COLO829 (cell line): ENCODE results near the gene PGRMC2.
A peak's percentile ranks its signal among the peaks of the same experiment; 100 is the strongest.

Experiments
- DNase-seq: peaks from one replicate; pipeline ENCODE4 v3.0.0; 2012; ENCODE audit warnings: low spot score

PGRMC2 gene, protein sequence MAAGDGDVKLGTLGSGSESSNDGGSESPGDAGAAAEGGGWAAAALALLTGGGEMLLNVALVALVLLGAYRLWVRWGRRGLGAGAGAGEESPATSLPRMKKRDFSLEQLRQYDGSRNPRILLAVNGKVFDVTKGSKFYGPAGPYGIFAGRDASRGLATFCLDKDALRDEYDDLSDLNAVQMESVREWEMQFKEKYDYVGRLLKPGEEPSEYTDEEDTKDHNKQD

DNA sequence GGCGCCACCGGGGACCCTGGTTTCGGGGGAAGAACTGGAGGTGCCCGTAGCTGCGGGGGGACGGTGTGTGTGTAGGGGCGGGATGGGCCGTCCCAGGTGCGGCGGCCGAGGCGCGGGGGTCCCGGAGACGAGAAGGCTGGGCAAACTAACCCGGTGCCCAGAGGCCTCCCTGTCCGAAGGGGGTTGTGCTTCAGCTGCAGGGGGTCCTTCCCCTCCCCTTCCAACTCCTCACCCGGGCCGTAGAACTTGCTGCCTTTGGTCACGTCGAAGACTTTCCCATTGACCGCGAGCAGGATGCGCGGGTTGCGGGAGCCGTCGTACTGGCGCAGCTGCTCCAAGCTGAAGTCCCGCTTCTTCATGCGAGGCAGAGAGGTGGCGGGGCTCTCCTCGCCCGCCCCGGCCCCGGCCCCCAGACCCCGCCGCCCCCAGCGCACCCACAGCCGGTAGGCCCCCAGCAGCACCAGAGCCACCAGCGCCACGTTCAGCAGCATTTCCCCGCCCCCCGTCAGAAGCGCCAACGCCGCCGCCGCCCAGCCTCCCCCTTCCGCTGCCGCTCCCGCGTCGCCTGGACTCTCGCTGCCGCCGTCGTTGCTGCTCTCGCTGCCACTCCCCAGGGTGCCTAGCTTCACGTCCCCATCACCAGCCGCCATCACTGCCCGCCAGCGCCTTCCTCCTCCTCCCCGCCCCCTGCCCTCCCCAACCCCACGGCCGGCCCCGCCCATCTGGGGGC, at the start of gene PGRMC2:
TSS of gene PGRMC2 (minus strand) at position 673 of the 730 bp plus-strand sequence. CDS start at position 650, 23 bp downstream.
- DNase-seq = no peak

DNA sequence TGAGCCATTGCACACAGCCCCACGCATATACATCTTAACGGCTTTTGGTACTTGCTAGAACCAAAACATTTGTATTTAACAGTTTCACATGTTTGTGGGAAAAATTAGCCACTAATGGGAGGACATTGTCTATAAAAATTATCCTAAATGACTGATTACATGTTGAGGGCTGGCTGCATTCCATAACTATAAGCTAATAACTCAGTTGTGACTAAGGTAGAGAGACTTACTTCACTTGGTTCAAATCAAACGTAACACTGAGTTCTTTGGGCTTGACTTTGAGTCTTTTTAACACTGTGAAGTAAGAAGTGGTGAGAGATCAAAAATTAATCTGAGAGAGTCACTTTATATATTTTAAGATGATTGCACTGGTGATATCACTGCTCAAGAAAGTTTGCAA, 47.9 kb upstream of the PGRMC2 start:
- DNase-seq = no peak

DNA sequence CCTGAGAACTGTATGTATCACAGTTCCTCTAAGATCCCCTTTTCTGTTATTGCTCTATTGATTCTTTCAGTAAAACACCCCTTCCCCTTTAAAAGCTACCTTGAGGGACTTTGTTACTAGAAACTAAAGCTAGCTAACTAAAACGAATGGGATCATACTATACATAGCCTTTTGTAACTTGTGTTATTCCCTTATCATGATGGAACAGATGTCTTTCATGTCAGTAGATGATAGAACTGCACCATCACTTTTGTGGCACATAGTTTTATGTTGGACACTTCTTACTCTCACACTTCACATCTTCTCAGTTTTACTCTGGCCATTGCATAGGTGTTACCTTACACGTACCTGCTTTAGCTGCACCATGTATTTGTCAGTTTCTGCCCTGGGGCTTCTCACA, 46.6 kb upstream of the PGRMC2 start:
- no peak for DNase-seq

DNA sequence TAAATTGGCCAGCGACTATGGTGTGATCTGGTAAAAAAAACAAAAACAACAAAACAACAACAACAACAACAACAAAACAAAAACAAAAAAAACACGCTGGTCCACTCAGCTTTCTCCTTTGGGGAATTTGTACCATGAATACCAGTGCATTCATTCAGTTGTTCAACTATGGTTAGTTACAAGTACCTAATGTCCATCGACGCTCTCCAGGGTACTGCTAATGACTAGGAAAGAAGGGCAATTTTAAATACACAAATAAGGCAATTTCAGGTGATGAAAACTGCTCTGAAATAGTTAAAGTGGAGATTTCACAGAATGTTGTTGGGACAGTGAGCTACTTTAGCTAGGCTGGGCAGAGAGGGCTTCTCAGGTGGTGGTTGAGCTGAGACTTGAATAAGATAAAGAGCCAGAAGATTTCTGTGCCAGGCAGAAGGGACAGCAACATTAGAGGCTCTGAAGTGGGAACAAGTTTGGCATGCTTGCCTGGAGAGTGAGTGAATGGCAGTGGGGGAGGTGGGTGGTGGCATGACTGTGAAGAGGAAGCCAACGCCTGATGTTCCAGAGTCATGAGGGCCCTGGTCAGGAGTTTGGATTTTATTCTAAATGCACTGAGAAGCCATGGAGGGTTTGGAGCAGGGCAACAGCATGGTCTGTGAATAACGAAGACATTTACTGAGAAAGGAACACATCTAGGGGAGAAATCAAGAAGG, 45.9 kb upstream of the PGRMC2 start:
- DNase-seq = no peak

DNA sequence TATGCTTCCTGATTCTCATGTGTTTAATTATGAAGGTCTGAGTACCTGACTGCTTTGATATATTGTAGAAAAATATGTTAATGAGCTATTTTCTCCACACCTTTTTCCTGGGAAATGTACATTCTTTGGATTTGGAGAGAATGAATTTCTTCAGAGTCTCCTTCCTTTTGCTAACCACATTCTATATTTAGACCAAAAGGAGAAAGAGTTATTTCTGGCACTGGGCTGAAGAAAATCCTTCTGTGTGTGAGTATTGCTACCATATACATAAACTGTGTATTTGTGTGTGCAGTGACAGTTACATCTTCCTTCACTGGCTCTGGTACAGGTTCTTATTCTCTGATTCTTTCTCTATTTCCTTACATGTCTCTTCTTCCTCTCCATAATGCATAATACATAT, 44.5 kb upstream of the PGRMC2 start:
- no peak for DNase-seq

DNA sequence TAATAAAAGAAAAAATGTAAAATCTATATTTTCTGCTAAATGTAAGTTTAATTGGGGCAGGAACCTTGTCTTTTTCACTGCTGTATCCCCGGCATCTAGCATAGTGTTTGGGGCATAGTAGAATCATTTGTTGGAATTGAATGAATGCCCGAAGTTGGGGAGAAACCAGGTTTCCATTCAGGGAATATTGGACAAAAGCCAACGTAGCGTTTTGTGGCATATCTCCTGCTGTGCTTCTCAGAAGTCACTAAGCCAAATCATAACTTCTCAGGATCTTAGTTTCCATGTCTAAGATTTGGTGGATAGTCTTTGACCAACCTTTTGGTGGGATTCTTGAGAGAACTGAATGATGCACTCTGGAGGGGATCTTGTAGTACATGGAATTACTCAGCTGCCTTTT, 42.0 kb upstream of the PGRMC2 start:
- no peak for DNase-seq

DNA sequence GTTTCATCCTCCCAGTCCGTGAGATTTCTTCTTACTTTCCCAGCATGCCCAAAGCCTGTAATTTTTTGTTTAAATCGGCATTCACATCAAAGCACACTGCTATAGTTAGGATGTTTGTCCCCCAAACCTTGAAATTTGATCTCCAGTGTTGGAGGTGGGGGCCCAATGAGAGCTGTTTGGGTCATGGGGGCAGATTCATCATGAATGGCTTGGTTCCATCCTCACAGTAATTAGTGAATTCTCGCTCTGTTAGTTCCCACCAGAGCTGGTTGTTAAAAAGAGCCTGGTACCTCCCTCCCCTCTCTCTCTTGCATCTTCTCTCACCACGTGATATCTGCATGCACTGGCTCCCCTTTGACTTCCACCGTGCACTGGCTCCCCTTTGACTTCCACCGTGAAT, 40.5 kb upstream of the PGRMC2 start:
- no peak for DNase-seq

DNA sequence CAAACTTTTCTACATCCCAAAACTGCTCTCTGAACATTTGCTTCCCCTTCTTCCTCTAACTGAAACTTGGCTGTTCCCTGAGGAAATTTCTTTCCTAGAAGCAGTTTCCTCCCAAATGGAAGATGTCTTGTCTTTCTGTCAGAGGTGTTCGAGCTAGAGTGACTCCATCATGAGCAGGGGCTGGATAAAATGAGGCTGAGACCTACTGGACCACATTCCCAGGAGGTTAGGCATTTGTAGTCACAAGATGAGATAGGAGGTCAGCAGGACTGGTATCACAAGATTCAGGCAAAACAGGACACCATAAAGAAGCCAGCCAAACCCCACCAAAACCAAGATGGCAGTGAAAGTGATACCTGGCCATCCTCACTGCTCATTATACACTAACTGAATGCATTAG, 35.8 kb upstream of the PGRMC2 start:
- DNase-seq = no peak

DNA sequence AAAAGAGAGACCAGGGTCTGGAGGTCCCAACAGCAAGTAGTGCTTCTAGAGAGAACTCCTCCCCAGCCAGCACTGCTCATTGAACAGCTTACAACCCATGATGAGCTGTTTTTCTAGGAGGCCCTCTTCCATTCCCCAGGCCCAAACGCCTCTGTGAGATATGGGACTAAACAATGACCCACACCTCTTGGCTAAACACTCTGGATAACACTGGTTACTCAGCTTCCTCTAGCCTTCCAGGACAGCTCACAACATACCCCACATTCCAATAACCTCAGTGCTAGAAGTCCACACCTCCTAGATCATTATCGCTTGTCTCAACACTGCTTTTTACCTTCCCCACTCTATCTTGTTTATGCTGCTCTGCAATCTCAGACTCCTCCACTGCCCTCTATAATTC, 35.4 kb upstream of the PGRMC2 start:
- no peak for DNase-seq

DNA sequence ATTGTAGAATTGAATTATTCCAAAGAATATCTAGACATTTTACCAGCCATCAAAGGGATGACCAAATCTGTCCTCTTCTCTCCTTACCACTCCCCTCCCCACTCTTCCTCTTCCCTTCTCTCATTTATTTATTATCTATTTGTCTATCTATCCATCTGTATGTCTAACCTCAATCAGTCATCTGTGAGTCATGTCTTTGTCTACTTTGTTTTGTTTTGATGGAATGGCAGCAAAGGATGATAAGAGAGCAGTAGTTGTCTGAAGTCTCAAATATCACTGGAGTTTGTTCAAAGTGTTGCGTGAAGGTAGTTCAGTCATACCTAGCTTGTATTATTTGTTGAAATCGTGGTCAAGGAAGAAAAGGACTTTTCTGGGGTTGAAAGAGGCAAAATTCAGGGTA, 34.7 kb upstream of the PGRMC2 start:
- no peak for DNase-seq

DNA sequence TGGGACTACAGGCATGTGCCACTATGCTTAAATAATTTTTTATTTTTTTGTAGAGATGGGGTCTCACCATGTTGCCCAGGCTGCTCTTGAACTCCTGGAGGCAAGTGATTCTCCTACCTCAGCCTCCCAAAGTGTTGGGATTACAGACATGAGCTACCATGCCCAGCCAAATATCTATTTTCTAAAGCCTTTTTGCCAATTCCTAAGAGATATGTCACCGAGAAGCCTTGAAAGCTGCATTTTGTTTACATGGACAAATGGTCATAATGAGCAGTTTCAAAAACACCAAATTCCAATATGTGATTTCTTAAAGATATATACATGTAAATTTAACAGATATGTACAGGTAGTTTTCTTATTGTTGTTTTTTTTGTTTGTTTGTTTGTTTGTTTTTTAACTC, 33.0 kb upstream of the PGRMC2 start:
- no peak for DNase-seq

DNA sequence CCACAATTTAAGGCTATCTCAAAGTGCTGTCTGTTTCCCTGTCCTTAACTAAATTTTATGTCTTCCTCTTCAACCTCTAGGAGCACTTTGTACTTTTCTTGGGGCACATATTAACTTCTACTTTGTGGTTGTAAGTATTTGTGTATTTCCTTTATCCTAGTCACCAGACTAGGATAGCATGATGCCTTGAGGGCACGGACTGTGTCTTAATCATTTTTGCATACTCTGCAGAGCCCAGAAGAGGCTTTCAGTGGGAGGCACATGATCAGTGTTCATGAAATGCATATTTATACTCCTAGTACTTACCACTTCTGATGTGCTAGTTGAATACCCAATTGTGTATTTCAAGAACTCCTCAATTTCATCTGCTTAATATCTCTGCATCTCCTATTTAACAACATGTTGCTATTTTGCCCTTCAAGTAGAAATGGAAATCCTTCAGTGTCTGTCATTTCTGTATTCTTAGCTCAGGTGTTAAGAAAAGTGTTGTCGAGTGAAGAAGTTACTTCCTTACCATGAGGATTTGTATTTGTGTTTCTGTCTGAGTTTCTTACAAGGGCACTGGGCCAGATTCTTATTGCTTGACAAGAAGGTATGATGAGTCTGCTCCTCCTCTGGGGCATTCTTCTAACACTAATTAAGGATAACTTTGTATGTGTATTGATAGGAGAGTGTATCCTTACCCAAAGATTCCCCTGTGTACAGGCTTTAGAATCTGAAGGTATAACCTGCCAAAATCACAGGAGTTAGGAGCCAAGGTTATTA, 28.3 kb upstream of the PGRMC2 start:
- peak; percentile 59 for DNase-seq

DNA sequence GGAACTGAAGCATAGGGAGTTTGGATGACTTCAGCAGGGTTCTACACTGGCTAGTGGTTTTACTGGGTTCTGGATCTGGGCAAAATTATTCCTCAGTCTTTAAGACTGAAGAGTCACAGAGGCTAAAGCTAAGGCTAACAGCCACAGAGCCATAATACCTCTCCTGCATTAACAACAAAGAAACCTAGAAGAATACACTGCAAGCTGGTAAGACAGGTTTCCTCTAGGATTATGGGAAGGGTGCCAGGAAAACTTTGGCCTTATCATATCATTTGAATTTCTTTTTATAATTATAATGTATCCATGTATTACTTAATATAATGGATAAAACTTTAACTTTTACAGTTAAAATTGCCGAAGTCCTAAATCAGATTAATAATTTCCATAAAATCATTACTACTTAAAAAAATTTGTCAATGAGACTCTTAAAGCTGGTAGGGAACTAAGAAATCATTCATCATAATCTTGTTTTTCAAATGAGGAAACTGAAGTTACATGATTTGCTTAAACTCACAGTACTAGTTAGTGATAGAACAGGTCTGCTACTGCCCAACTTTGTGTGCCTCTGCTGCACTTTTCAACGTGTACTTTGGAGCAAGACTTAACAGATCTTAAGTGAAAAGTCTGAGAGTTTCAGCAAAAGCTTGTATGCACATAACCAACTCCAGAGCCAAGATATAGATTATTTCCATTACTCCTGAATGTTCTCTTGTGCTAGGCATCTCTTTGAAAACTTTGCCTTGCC, 24.2 kb upstream of the PGRMC2 start:
- no peak for DNase-seq

DNA sequence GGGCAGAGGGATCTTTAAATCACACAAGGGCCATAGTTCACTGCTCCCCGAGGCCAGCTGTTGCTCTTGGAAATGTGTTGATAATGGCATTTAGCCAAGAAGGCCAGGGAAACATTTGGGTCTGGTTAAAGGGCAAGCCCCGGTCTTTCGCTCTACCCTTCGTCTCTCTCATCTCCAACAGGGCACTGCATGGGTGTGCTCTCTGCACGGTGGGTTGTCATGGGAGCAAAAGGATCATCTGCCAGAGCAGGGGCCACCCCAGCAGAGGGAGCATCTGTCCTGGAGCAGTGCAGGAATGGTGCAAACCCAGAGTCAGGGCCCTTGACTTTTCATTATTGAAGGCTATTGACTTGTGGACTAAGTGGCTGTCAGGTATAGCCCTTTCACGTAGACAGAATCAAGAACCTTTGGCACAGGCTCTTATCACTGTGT, 22.7 kb upstream of the PGRMC2 start:
- DNase-seq = no peak

DNA sequence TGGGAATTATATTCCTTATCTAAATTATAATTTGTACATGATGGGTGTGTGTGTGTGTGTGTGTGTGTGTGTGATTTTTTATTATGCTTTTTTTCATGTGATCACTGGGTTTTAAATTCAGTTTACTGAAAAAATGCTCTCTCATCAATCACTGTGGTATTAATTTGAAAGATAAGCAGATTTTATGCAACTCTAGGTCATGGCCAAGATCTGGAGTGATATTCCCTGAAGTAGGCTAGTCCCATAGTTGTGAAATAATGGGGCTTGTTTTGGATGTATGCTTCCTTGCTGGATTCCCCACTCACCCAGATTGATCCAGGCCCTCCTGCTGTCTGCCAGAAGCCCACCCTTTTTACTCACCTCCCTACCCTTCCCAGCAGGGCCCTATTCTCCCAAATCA, 22.0 kb upstream of the PGRMC2 start:
- no peak for DNase-seq

DNA sequence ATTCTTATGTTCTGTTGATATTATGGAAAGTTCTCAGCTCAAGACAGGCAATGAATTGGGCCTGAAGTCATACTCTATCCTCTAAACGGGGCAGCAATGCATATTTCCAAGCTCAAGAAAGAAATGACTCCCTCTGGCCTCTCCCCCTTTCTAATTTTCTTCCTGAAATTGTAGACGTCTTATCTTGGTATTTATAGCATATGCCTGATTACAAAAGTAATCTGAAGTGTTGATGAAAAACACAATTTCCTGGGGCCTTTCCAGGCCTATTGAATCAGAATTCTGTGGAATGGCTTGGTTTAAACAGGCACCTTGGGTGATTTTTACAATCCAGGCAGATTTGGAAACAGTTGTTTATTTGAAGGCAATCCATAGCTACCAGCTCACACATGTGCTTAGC, 21.4 kb upstream of the PGRMC2 start:
- no peak for DNase-seq

DNA sequence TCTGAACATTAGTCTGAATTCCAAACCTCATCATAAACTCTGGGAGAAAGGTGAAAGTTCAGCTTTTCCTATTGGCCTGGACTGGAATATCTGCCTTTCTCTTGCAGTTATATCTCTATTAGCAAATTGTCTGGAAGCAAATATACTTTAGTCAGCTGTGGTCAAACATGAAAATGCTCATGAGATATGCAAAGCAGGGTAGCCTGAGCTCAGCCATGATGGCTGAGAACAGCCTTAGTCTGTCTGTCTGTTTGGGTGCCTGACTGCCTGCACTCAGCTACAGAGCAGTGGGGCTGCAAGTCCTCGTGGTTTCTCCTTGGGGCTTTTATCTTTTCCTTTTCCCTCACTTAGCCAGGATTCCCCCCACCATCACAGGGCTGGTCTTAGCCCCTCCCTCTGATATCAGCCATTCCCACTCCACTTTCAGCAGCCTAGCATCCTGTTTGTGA, 19.5 kb upstream of the PGRMC2 start:
- DNase-seq = no peak

DNA sequence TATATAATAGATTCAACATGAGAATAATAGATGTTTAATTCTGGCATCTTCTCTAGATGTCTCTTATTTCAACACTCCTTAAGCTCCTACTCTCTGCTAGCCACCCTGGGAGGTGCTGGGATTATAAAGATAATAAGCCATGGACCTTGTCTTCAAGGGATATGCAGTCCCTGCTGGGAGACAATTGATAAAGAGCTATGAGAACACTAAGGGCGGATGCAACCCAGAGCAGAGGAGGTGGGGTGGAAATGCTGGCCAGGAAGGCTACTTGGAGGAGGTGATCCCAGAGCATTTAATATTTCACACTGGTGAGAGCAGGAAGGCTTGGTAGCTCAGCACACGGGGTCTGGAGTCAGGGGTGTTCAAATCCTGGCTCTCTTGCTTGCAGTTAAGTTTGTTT, 18.3 kb upstream of the PGRMC2 start:
- DNase-seq = no peak

DNA sequence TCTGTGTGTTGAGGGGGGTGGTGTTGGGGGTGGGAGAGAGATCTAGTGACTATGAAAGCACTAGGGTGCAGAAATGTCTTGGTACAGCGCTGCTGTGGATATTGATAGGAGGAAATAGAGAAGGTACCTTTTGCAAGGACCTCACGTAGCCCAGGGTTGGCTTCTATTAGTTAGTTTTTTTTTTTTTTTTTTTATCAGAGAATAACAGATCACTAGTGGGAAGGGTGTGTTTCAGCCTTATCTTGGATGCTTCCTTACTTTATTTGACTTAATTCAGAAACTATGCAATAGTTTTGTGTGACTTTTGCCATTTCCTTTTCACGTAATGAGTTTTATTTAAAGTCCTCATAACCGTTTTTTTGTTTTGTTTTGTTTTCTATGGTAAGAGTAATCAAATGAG, 16.4 kb upstream of the PGRMC2 start:
- DNase-seq = no peak

DNA sequence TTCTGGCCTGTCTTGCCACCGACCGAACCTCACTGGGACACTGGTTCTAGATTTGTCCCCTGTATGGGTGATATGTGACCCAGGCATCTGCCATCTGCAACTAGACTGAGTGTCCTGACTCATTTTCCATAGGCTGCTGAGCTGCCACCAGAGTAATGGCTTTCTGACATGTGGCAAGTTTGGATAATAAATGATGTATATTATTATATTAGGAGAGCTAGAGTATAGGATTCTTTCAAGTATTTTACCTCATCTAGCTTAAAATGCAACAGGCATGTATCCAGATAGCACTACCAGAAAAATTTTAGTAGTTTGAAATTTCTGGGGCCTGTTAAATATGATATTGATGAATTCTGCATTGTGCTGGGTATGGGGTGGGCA, 15.8 kb upstream of the PGRMC2 start:
- DNase-seq = no peak

DNA sequence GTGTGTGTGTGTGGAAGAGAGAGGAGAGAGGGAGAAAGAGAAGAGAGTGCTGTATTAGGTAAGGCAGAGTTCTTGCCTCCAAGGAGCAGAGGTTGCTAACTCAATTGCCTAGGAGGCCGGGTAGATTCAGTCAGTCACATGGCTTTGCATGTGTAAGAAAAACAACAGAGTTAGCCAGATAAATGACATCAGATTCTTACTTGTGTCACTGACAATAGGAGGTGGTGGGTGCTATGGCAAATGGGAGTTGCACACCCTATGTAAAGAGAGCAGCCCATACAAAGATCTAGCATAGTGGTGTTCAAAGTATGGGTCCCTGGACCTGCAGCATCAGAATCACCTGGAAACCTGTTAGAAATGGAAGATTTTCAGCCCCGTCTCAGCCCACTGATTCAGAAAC, 14.4 kb upstream of the PGRMC2 start:
- DNase-seq = no peak

DNA sequence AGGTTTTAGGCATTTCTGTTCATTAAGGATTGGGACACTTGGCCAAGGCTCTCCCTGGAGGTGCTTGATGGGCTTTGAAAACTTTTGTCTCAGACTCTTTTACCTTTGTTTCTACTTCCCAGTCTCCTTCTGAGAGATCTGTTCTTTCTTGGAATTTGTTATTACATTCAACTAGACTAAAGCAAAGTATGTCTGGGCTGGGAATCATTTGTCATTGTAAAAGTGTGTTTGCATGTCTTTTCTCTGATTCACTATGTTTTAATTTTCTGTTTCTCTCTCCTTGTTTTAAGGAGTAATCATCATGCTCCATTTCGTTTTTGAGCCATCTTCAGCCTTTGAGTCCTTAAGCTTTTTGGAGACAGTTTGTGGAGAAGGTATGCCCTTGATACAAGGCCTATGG, 12.2 kb upstream of the PGRMC2 start:
- DNase-seq = no peak
